Activated CD4-positive, CD25-positive, alpha-beta regulatory T cell (primary cell): ENCODE measurements around the gene APOE.
"Not testable (repeated sequence)": the region's sequence is repeated elsewhere in the genome, so short reads cannot be mapped to it uniquely, and the experiment has no call there.

ENCODE experiments used
- DNase-seq, 4 experiments: peaks; one replicate each; lab custom pipeline; 2025; lab: John Stamatoyannopoulos, UW

APOE gene

GRCh38 chr19:44909775-44910174, 4.2 kb downstream of the APOE start:
- DNase-seq = no peak

GRCh38 chr19:44911896-44912295, 6.3 kb downstream of the APOE start:
- not testable (repeated sequence) for DNase-seq

- no peak for DNase-seq
Observed at GRCh38 chr19:44912854-44913253, 7.3 kb downstream of the APOE start.

GRCh38 chr19:44913512-44914432, 8.2 kb downstream of the APOE start:
- not testable (repeated sequence) for DNase-seq

- DNase-seq = peak; percentile 35 to 55 (median 38)
Observed at GRCh38 chr19:44914433-44915206, 9.0 kb downstream of the APOE start, which contains the start of gene APOC1. Gene APOC1, plus strand, starts transcription at chr19:44914608. Its CDS starts 284 bp downstream, at chr19:44914892.

- DNase-seq = no peak
Observed at GRCh38 chr19:44924243-44924725, 18.7 kb downstream of the APOE start.

GRCh38 chr19:44925114-44925891, 19.7 kb downstream of the APOE start:
- DNase-seq = no peak

- DNase-seq = not testable (repeated sequence)
Observed at GRCh38 chr19:44926245-44927077, 20.9 kb downstream of the APOE start.

- no peak for DNase-seq
Observed at GRCh38 chr19:44927746-44928145, 22.1 kb downstream of the APOE start.

- DNase-seq = no peak
Observed at GRCh38 chr19:44930088-44930487, 24.5 kb downstream of the APOE start.

GRCh38 chr19:44931541-44931940, 25.9 kb downstream of the APOE start:
- no peak for DNase-seq

- no peak for DNase-seq
Observed at GRCh38 chr19:44939668-44940067, 34.1 kb downstream of the APOE start.

- no peak for DNase-seq
Observed at GRCh38 chr19:44942067-44942571, 36.5 kb downstream of the APOE start, which contains the start of gene APOC4. Gene APOC4, plus strand, starts transcription at chr19:44942237. Its CDS starts 41 bp downstream, at chr19:44942278.

- no peak for DNase-seq
Observed at GRCh38 chr19:44943801-44944249, 38.2 kb downstream of the APOE start.

- DNase-seq = no peak
Observed at GRCh38 chr19:44947041-44947581, 41.5 kb downstream of the APOE start.

- no peak for DNase-seq
Observed at GRCh38 chr19:44948237-44948636, 42.6 kb downstream of the APOE start.

GRCh38 chr19:44948763-44949374, 43.3 kb downstream of the APOE start:
- no peak for DNase-seq

GRCh38 chr19:44949550-44949949, 44.0 kb downstream of the APOE start:
- no peak for DNase-seq
